Measurements from ENCODE around the gene ANXA2.

The ANXA2 gene

GRCh38 chr15:60349589-60349988 lies 48.2 kb downstream of the ANXA2 start:
- H2AFZ ChIP-seq (ENCODE audit: low read length), result no peak overlapping the region
- peaks cover 40% of the 10 kb centered on the region; the same call in 1 of the 2 replicates for H3K36me3 ChIP-seq (ENCODE audit: insufficient read depth, low read length)
- no peak for TF ChIP-seq CTCF (conservative IDR thresholded peaks at IDR 0.05; ENCODE audit: low read length)
- no peak for TF ChIP-seq EZH2phosphoT487 (IDR thresholded peaks at IDR 0.05; ENCODE audit: borderline replicate concordance)
- no peaks in the 10 kb centered on the region for H3K9me2 ChIP-seq (replicated peaks; ENCODE audit: low read depth, low read length)
- no peaks in the 10 kb centered on the region for H3K4me1 ChIP-seq (ENCODE audit: insufficient read depth, low read length, poor library complexity, severe bottlenecking)
- H3K4me3 ChIP-seq (ENCODE audit: low read length, poor library complexity, severe bottlenecking), result no peak overlapping the region
- H3F3A ChIP-seq (ENCODE audit: low read depth), result peaks cover 4% of the 10 kb centered on the region; the same call in 1 of the 2 replicates
- H4K20me1 ChIP-seq (ENCODE audit: insufficient read depth, low read length, poor library complexity, severe bottlenecking), result no peaks in the 10 kb centered on the region
- no peaks in the 10 kb centered on the region for H3K27me3 ChIP-seq (ENCODE audit: insufficient read depth, low read length, poor library complexity, severe bottlenecking)
- H3K9me3 ChIP-seq (ENCODE audit: insufficient read depth, low read depth, low read length), result no peaks in the 10 kb centered on the region; the same call in 1 of the 2 replicates
- H3K79me2 ChIP-seq (ENCODE audit: insufficient read depth, low read length), result no peaks in the 10 kb centered on the region
- no peak overlapping the region for H3K9ac ChIP-seq (ENCODE audit: low read depth, low read length, poor library complexity, severe bottlenecking)
- H3K4me2 ChIP-seq (ENCODE audit: low read depth, low read length, poor library complexity, severe bottlenecking), result no peak overlapping the region

- Histone ChIP-seq H3K4me1 (ENCODE audit: insufficient read depth, low read length, poor library complexity, severe bottlenecking) (no peaks in the 10 kb centered on the region), H4K20me1 (ENCODE audit: insufficient read depth, low read length, poor library complexity, severe bottlenecking) (no peaks in the 10 kb centered on the region), H3K4me3 (ENCODE audit: low read length, poor library complexity, severe bottlenecking) (no peak overlapping the region), H3K36me3 (ENCODE audit: insufficient read depth, low read length) (peaks cover 29% of the 10 kb centered on the region; the same call in 1 of the 2 replicates), H3K9me3 (ENCODE audit: insufficient read depth, low read depth, low read length) (no peaks in the 10 kb centered on the region), H3K9ac (ENCODE audit: low read depth, low read length, poor library complexity, severe bottlenecking) (no peak overlapping the region), H2AFZ (ENCODE audit: low read length) (no peak overlapping the region), H3K79me2 (ENCODE audit: insufficient read depth, low read length) (no peaks in the 10 kb centered on the region), H3F3A (ENCODE audit: low read depth) (peaks cover 4% of the 10 kb centered on the region; the same call in 1 of the 2 replicates), H3K27me3 (ENCODE audit: insufficient read depth, low read length, poor library complexity, severe bottlenecking) (no peaks in the 10 kb centered on the region), H3K4me2 (ENCODE audit: low read depth, low read length, poor library complexity, severe bottlenecking) (no peak overlapping the region), H3K9me2 (replicated peaks; ENCODE audit: low read depth, low read length) (no peaks in the 10 kb centered on the region)
- TF ChIP-seq CTCF (conservative IDR thresholded peaks at IDR 0.05; ENCODE audit: low read length) (no peak), EZH2phosphoT487 (IDR thresholded peaks at IDR 0.05; ENCODE audit: borderline replicate concordance) (no peak)
Observed at GRCh38 chr15:60347480-60348049, 50.2 kb downstream of the ANXA2 start.

GRCh38 chr15:60346653-60347052 lies 51.1 kb downstream of the ANXA2 start:
- H3K79me2 ChIP-seq (ENCODE audit: insufficient read depth, low read length), result no peaks in the 10 kb centered on the region
- H3K9me2 ChIP-seq (replicated peaks; ENCODE audit: low read depth, low read length), result no peaks in the 10 kb centered on the region
- peaks cover 22% of the 10 kb centered on the region; the same call in 1 of the 2 replicates for H3K36me3 ChIP-seq (ENCODE audit: insufficient read depth, low read length)
- H3F3A ChIP-seq (ENCODE audit: low read depth), result peaks cover 4% of the 10 kb centered on the region; the same call in 1 of the 2 replicates
- no peaks in the 10 kb centered on the region for H4K20me1 ChIP-seq (ENCODE audit: insufficient read depth, low read length, poor library complexity, severe bottlenecking)
- no peaks in the 10 kb centered on the region for H3K27me3 ChIP-seq (ENCODE audit: insufficient read depth, low read length, poor library complexity, severe bottlenecking)
- H3K4me1 ChIP-seq (ENCODE audit: insufficient read depth, low read length, poor library complexity, severe bottlenecking), result no peaks in the 10 kb centered on the region
- TF ChIP-seq EZH2phosphoT487 (IDR thresholded peaks at IDR 0.05; ENCODE audit: borderline replicate concordance) (no peak), CTCF (conservative IDR thresholded peaks at IDR 0.05; ENCODE audit: low read length) (no peak)
- H3K9me3 ChIP-seq (ENCODE audit: insufficient read depth, low read depth, low read length), result no peaks in the 10 kb centered on the region
- no peak overlapping the region for H3K4me2 ChIP-seq (ENCODE audit: low read depth, low read length, poor library complexity, severe bottlenecking)
- H2AFZ ChIP-seq (ENCODE audit: low read length), result no peak overlapping the region
- H3K9ac ChIP-seq (ENCODE audit: low read depth, low read length, poor library complexity, severe bottlenecking), result no peak overlapping the region
- H3K4me3 ChIP-seq (ENCODE audit: low read length, poor library complexity, severe bottlenecking), result no peak overlapping the region

Data from Loucy (cell line).